ENCODE data around the gene CCDC157. TPM values are rescaled to one million over a fixed set of nuclear protein-coding genes. Genes with fewer than 3 reads are reported as not detected.

CCDC157 gene
- total and polyA plus RNA-seq, 5 experiments from 2014 or later: 0.66 to 4.1 (median 2.5) TPM

GRCh38 chr22:30315962-30316576, 40.7 kb upstream of the CCDC157 start:
- peak; percentile 26 to 42 for ATAC-seq
- peak overlapping the region; percentile 88 to 100 (median 92) for H3K27ac Mint-ChIP-seq
- POLR2A ChIA-PET: interaction anchor here (0.7 to 18.7 kb wide), 5 partner anchors 9 to 980 kb away, joined by 3 to 424 read pairs (median 76); partner anchors contain the start of genes CASTOR1 and TBC1D10A
- no peak for DNase-seq
- H3K4me1 Mint-ChIP-seq: peaks cover 65 to 99% (median 97%) of the 10 kb centered on the region in 4 donors
- H3K36me3 Mint-ChIP-seq: peaks cover 0 to 52% (median 8%) of the 10 kb centered on the region in 3 donors
- H3K9me3 Mint-ChIP-seq: no peaks in the 10 kb centered on the region
- no peaks in the 10 kb centered on the region for H3K27me3 Mint-ChIP-seq
- peak overlapping the region in 9 of 10 donors; percentile 45 to 73 (median 69) for H3K4me3 Mint-ChIP-seq

GRCh38 chr22:30317778-30318177, 39.0 kb upstream of the CCDC157 start:
- peak overlapping the region; percentile 76 to 100 (median 92) for H3K27ac Mint-ChIP-seq
- POLR2A ChIA-PET: interaction anchor here (2.8 to 18.7 kb wide), 4 partner anchors 8 to 39 kb away, joined by 10 to 424 read pairs (median 114); partner anchors contain the start of genes CASTOR1, CCDC157, SF3A1 and TBC1D10A

DNA sequence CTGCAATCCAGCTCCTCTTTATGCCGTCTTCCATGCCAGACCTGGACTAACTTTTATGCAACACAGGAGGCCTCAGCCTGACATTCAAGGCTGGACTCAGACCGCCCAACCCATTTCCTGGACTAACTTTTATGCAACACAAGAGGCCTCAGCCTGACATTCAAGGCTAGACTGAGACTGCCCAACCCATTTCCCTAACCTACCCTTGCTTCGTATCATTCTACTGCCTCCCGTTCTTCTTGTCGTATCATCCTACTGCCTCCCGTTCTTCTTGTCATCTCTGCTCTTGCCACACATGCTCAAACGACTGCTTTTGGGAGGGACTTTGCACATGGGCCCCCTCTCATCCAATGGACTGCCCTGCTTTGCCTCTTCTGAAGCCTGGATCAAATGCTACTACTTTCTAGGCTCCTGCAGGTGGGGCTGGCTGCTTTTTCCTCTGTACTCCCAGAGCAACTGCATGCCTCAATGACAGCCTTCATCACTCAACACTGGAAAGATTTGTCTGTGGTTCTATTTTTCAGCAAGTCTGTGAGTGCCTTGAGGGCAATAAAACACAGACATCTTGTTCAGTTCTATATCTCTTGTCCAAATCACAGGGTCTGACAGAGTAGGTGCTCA, 37.9 kb upstream of the CCDC157 start:
- POLR2A ChIA-PET: interaction anchor here (0.6 to 18.7 kb wide), 7 partner anchors 6 to 236 kb away, joined by 3 to 424 read pairs (median 10); partner anchors contain the start of genes CASTOR1, CCDC157, SF3A1 and TBC1D10A

More at GRCh38 chr22:30317778-30318177, 39.0 kb upstream of the CCDC157 start:
- ATAC-seq (no peak), DNase-seq (no peak)
- H3K9me3 Mint-ChIP-seq: no peaks in the 10 kb centered on the region
- H3K4me1 Mint-ChIP-seq: peaks cover 61 to 97% (median 93%) of the 10 kb centered on the region in 4 donors
- peaks cover 0 to 59% (median 8%) of the 10 kb centered on the region in 3 donors for H3K36me3 Mint-ChIP-seq
- H3K27me3 Mint-ChIP-seq: no peaks in the 10 kb centered on the region
- peak overlapping the region in 8 of 10 donors; percentile 43 to 78 (median 68) for H3K4me3 Mint-ChIP-seq

GRCh38 chr22:30320021-30320556, 36.7 kb upstream of the CCDC157 start:
- Mint-ChIP-seq H3K27ac (peak overlapping the region; percentile 72 to 100 (median 88)), H3K27me3 (no peaks in the 10 kb centered on the region), H3K4me3 (peak overlapping the region in 8 of 10 donors; percentile 43 to 78 (median 66)), H3K36me3 (peaks cover 0 to 67% (median 17%) of the 10 kb centered on the region in 3 donors), H3K4me1 (peaks cover 59 to 99% (median 95%) of the 10 kb centered on the region in 4 donors), H3K9me3 (no peaks in the 10 kb centered on the region)
- ATAC-seq (no peak), DNase-seq (no peak)
- POLR2A ChIA-PET: interaction anchor here (1.3 to 18.7 kb wide), 4 partner anchors 15 to 36 kb away, joined by 3 to 424 read pairs (median 43); partner anchors contain the start of genes CASTOR1, CCDC157 and SF3A1

More for the DNA sequence above, 37.9 kb upstream of the CCDC157 start:
- H3K36me3 Mint-ChIP-seq: peaks cover 0 to 70% (median 12%) of the 10 kb centered on the region in 3 donors
- no peak for DNase-seq
- no peaks in the 10 kb centered on the region for H3K27me3 Mint-ChIP-seq
- peak overlapping the region; percentile 72 to 100 (median 90) for H3K27ac Mint-ChIP-seq
- H3K4me1 Mint-ChIP-seq: peaks cover 63 to 99% (median 95%) of the 10 kb centered on the region in 4 donors
- H3K9me3 Mint-ChIP-seq: no peaks in the 10 kb centered on the region
- H3K4me3 Mint-ChIP-seq: peak overlapping the region in 9 of 10 donors; percentile 31 to 78 (median 66)
- peak; percentile 22 to 39 for ATAC-seq

- H3K27ac Mint-ChIP-seq: peak overlapping the region; percentile 72 to 100 (median 87)
- POLR2A ChIA-PET: interaction anchor here (0.7 to 18.7 kb wide), 5 partner anchors 7 to 213 kb away, joined by 3 to 424 read pairs (median 151); partner anchors contain the start of gene CASTOR1
- H3K9me3 Mint-ChIP-seq: no peaks in the 10 kb centered on the region
- DNase-seq (no peak), ATAC-seq (no peak)
- no peaks in the 10 kb centered on the region for H3K27me3 Mint-ChIP-seq
- H3K4me1 Mint-ChIP-seq: peaks cover 58 to 97% (median 89%) of the 10 kb centered on the region in 4 donors
- peaks cover 0 to 58% (median 13%) of the 10 kb centered on the region in 3 donors for H3K36me3 Mint-ChIP-seq
- H3K4me3 Mint-ChIP-seq: peak overlapping the region; percentile 6 to 78 (median 60)
Measured at GRCh38 chr22:30321461-30321860, 35.3 kb upstream of the CCDC157 start.

GRCh38 chr22:30323246-30323645, 33.6 kb upstream of the CCDC157 start:
- POLR2A ChIA-PET: interaction anchor here (0.7 to 18.7 kb wide), 7 partner anchors 8 to 34 kb away, joined by 3 to 424 read pairs (median 6); partner anchors contain the start of genes CASTOR1, CCDC157 and SF3A1

GRCh38 chr22:30324014-30324730, 32.6 kb upstream of the CCDC157 start:
- Mint-ChIP-seq H3K9me3 (no peaks in the 10 kb centered on the region), H3K4me3 (peak overlapping the region; percentile 89 to 98 (median 92)), H3K27ac (peak overlapping the region; percentile 86 to 95 (median 92)), H3K4me1 (peaks cover 49 to 80% (median 75%) of the 10 kb centered on the region in 4 donors), H3K27me3 (no peaks in the 10 kb centered on the region), H3K36me3 (peaks cover 0 to 43% (median 13%) of the 10 kb centered on the region in 3 donors)
- POLR2A ChIA-PET: interaction anchor here (0.8 to 18.7 kb wide), 7 partner anchors 9 to 33 kb away, joined by 4 to 424 read pairs (median 6); partner anchors contain the start of genes CASTOR1, CCDC157 and SF3A1
- DNase-seq (peak in 7 of 10 donors; percentile 27 to 70 (median 49)), ATAC-seq (peak; percentile 19 to 39)

More at GRCh38 chr22:30323246-30323645, 33.6 kb upstream of the CCDC157 start:
- H3K27ac Mint-ChIP-seq: peak overlapping the region; percentile 74 to 95 (median 86)
- DNase-seq: no peak
- no peaks in the 10 kb centered on the region for H3K9me3 Mint-ChIP-seq
- ATAC-seq: no peak
- peak overlapping the region; percentile 89 to 98 (median 92) for H3K4me3 Mint-ChIP-seq
- H3K27me3 Mint-ChIP-seq: no peaks in the 10 kb centered on the region
- H3K4me1 Mint-ChIP-seq: peaks cover 56 to 90% (median 83%) of the 10 kb centered on the region in 4 donors
- peaks cover 0 to 50% (median 13%) of the 10 kb centered on the region in 3 donors for H3K36me3 Mint-ChIP-seq

DNA sequence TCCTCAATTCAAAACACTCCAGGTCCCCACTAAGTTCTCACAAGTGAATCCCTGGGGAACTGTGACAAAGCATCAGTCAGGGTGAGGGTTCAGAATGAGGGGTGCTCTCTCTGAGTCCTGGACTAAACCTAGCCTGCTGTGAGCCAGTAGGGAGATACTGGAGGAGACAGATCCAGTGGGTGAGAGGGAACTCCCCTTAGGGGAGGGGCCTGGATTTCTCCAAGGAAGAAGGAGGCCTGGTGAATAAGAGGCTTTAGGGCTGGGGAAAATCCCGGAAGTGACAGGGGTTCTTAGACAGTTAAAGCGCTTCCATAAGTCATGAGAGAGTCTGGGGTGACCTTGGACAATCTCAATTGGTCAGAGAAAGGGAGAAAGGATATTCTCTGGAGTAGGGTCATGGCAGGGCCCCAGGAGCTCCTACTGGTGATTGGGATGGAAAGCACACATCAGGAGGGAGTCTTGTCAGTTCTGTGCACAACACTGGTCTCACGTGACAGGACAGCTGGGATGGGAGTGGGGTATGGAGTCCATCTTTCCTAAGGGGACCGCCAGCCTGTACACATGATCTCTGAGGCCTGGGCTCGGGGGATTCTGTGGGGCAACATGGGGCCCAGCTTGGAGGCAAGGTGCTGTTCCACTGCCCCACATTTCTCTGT, 31.6 kb upstream of the CCDC157 start:
- no peaks in the 10 kb centered on the region for H3K9me3 Mint-ChIP-seq
- no peaks in the 10 kb centered on the region for H3K27me3 Mint-ChIP-seq
- peaks cover 43 to 70% (median 64%) of the 10 kb centered on the region in 4 donors for H3K4me1 Mint-ChIP-seq
- no peak for ATAC-seq
- POLR2A ChIA-PET: interaction anchor here (0.6 to 18.7 kb wide), 6 partner anchors 10 to 71 kb away, joined by 4 to 424 read pairs (median 80); partner anchors contain the start of genes CASTOR1 and SF3A1
- DNase-seq: peak in 1 of 10 donors; percentile 28
- peaks cover 0 to 38% (median 13%) of the 10 kb centered on the region in 3 donors for H3K36me3 Mint-ChIP-seq
- peak overlapping the region; percentile 89 to 98 (median 92) for H3K4me3 Mint-ChIP-seq
- H3K27ac Mint-ChIP-seq: peak overlapping the region; percentile 86 to 95 (median 92)

- H3K27me3 Mint-ChIP-seq: no peaks in the 10 kb centered on the region
- peaks cover 0 to 38% (median 14%) of the 10 kb centered on the region in 3 donors for H3K36me3 Mint-ChIP-seq
- H3K27ac Mint-ChIP-seq: peak overlapping the region; percentile 86 to 95 (median 92)
- peak overlapping the region; percentile 89 to 98 (median 92) for H3K4me3 Mint-ChIP-seq
- no peaks in the 10 kb centered on the region for H3K9me3 Mint-ChIP-seq
- POLR2A ChIA-PET: interaction anchor here (0.6 to 18.7 kb wide), 6 partner anchors 11 to 70 kb away, joined by 4 to 424 read pairs (median 80); partner anchors contain the start of genes CASTOR1 and SF3A1
- ATAC-seq (no peak), DNase-seq (peak in 1 of 10 donors; percentile 65)
- peaks cover 40 to 64% (median 58%) of the 10 kb centered on the region in 4 donors for H3K4me1 Mint-ChIP-seq
Measured at GRCh38 chr22:30325724-30326254, 31.0 kb upstream of the CCDC157 start.

GRCh38 chr22:30326255-30326705, 30.5 kb upstream of the CCDC157 start:
- peaks cover 0 to 34% (median 12%) of the 10 kb centered on the region in 3 donors for H3K36me3 Mint-ChIP-seq
- H3K27me3 Mint-ChIP-seq: no peaks in the 10 kb centered on the region
- peak; percentile 13 to 22 for ATAC-seq
- no peaks in the 10 kb centered on the region for H3K9me3 Mint-ChIP-seq
- DNase-seq: peak in 3 of 10 donors; percentile 31 to 65 (median 31)
- POLR2A ChIA-PET: interaction anchor here (0.5 to 18.7 kb wide), 13 partner anchors 11 to 960 kb away, joined by 3 to 424 read pairs (median 5); partner anchors contain the start of genes CASTOR1, CCDC157, RNF215 and SEC14L2
- peaks cover 35 to 59% (median 54%) of the 10 kb centered on the region in 4 donors for H3K4me1 Mint-ChIP-seq
- peak overlapping the region; percentile 89 to 98 (median 92) for H3K4me3 Mint-ChIP-seq
- H3K27ac Mint-ChIP-seq: peak overlapping the region; percentile 86 to 95 (median 92)
